Activated CD4-positive, alpha-beta T cell treated with anti-CD3 and anti-CD28 coated beads, Interleukin-10, Interleukin-2, amounts not matched to agents 100 ng/mL and 50 ng/mL, durations not matched to agents 16 hours and 8 hours (primary cell): ENCODE data around the gene SNPH.
A peak's percentile ranks its signal among the peaks of the same experiment; 100 is the strongest.

Experiments
- DNase-seq: peaks from one replicate; pipeline ENCODE4 v3.0.0-alpha.2; 2020

Gene SNPH

DNA sequence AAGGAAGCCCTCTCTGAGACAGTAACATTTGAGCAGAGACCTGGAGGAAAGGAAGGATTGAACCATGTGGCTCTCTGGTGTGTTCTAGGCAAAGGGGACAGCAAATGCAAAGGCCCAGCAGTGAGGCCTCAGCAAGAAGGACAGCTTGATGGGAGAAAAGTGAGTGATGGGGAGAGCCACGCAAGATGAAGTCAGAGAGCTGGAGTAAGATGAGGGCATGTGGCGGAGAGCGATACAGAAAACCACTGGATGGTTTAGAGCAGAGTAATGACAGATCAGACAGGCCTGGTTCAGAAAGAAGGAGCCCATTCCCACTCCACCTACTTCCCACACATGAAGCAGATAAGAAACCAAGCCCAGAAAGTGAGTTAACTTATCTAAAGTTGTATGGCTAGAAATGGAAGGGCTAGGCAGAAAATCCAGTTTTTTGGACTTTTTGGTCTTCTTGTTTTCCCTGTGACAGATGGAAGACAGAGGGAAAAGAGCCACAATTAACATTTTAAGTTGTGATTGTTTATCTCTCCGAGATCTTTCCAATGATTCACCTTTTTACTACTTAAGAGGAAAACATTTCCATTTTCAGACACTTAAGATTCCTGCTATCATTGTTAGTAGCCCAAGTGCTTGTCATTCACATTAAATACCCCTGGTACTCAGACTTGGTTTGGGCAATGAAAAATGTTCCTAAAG, 723 bp upstream of the SNPH start:
- DNase-seq, result no peak

DNA sequence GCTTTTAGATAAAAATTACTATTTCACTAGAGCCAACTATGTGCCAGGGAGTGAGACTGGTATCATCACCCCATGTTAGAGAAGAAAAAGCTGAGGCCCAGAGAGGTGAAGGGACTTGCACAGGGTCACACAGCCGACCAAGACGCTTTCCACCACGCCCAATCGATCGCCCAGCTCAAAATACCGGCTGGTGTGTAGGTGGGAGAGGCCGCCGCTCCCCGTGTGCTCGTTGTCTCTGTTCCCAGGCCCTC, 253 bp upstream of the SNPH start:
- no peak for DNase-seq

DNA sequence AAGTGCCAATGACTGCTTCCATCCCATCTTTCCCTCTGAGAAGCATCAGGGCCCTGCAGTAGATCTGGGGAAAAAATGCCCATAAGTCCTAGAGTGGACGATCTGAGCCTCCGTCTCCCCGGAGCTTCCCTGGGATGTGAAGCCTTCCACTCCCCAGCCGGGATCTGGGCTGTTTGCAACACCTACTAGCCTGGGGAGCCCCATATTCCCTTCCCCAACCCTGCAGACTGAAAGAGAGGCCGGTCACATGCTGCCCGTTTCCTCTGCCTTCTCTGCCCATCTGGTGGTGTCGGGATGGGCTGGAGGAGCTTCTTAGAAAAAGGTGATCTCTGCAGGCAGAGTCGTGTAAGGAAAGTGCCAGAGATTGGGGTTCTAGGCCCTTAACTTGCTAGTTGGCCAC, 1.1 kb downstream of the SNPH start:
- no peak for DNase-seq

DNA sequence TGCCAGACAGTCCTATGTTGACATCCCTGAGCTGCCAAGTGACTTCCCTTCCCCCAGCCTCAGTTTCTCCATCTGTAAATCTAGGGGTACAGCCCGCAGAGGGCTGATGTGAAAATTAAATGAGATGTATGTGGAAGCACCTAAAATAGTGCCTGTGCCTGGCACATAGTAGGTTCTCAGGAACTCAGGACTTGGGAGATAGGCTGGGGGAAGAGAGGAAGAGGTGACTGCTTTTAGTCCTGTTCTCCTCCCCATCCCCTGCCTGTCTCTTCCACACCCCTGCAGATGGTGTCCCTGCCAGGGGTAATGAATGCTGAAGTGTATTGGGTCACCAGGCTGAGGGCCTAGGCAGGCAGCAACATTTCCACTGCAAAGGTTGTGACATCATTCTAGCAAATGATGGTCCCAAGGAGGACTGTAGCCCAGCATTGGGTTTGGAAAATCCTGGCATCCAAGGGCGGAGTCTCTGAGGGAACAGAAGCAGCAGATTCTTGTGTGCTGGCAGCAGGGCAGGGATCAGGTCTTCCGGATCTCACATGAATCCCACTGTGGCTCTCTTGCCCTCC, 1.8 kb downstream of the SNPH start:
- DNase-seq, result no peak

DNA sequence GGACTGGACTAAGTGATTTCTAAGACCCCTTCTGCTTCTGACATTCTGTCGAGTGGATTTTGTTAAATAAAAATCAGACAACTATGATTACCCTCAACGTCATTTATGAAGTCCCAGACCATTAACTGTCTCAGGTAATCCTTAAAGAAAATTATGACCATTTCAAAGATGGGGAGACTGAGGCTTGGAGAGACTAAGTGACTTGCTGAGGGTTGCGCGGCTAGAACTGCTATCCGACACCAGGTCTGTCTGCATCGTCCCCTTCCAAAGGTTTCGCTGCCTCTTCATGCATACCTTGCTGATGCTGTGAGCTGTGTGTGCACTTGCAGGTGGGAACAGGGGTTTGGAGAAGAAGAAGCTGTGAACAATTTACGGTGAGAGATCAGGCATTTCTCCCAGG, 3.1 kb downstream of the SNPH start:
- no peak for DNase-seq

DNA sequence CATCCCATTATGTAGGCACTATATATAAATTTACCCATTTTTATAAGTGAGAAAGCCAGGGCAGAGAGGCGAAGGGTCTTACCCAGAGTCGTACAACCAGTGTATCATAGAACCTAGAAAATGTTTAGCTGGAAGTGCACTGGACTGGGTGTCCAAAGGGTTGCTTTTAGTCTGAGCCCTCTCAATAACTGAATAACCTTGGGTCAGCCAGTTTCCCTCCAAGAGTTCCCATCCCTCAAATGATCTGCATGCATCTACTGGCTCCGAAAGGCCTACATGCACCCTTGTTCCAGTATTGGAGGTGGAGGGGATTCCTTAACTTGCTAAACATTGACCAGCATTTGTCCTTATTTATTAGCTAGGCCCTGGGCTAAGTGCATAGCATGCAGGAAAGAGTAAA, 3.8 kb downstream of the SNPH start:
- DNase-seq, result no peak

DNA sequence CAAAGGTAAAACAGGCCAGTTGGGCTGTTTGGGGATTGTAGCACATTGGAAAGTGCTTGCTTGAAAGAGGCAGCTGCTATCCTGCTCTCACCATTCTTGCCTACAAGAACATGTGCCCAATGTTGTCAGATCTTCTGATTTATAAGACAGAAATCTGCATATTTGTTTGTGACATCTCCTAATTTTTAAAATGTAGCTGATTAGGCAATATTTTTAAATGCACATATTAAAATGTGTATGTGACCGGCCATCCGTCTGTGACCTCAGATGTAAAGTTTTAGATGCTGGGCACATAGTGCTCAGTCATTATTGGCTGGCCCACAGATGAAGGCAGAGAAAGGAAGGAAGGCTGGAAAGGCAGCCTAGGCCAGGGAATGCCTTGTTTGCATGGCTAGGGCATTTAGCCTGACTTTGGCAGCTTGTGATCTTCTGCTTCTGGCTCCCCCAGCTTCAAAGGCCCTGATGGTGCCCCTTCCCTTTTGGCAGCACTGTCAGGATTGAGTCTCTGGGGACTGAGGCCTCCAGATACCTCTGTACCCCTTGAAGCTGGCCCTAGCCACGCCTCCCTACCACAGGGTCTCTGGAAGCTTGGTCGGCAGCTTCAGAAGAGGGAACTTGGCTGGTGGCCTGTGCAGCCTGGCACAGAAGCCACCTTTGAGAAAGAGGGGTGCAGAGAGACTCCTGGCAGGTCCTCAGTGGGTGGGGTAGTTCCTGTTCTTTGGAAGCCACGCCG, 6.4 kb downstream of the SNPH start:
- no peak for DNase-seq

DNA sequence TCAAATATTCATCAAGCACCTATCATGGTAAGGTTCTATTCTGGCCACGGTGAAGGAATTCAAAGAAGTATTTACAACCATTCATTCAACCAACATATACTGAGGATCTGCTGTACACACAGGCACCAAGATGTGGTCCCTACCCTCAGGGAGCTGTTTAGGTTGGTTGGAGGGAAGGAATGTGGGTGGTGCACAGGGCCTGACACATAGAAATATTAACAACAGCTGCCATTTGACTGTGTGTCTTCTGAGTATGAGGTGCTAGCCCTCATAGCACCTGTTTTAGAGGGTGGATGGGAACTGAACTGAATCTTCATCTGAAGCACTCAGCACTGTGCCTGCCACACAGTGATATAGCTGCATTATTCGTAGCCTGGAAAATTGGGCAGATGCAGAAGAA, 7.3 kb downstream of the SNPH start:
- DNase-seq, result no peak

DNA sequence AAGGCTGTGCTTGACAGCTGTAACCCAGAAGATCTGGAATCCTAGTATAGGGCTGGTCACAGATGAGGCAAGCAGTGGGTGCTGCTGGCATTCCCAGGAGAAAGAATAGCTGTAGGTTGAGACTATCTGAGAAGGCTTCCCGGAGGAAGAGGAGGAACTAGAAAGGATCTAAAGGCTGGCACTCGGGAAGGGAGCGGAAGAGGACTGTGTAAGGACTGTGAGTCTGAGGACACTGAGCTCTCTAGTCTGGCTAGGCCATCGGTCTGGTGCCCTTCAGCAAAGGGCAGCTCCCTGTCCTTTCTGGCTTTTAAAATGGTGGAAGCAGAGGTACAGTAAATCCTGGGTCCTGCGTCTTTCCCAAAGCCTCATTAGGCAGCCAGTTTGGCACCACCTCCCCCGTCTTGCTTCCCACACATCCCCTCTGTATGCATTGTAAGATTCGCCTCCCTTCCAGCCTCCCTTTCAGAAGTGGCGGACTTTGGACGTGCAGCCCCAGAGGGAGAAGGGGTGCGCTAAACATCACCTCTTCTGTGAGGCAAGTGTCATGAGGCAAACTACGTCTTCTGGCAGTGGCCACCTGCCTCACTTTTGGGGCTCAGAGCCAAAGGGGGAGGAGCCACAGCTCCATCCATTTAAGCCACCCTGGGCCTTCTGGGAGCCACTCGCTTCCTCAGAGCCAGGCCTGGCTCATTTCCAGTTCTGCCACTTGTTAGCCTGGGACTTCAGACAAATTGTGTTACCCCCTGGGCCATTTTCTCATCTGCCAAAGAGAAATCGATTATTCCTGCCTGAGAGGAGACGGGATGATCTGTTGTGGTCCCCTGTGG, 8.6 kb downstream of the SNPH start:
- DNase-seq, result no peak

DNA sequence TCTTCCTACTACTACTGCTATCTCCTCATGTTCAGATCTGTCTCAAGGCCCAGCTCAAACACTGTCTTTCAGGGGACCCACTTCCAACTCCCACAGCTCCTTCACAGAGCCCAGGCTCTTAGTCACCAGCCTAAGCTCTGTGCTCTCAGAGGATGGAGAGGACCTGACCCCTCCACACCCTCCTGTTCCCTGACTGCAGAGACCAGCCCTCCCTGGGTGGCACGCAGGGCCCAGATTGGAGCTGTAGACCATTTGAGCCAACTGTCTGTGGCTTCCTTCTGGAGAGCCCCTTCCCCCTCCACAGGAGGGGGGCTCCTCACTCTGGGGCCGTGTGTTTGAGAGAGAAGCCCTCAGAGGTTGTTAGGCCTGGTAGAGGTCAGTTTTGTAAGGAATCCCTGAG, 9.8 kb downstream of the SNPH start:
- no peak for DNase-seq

DNA sequence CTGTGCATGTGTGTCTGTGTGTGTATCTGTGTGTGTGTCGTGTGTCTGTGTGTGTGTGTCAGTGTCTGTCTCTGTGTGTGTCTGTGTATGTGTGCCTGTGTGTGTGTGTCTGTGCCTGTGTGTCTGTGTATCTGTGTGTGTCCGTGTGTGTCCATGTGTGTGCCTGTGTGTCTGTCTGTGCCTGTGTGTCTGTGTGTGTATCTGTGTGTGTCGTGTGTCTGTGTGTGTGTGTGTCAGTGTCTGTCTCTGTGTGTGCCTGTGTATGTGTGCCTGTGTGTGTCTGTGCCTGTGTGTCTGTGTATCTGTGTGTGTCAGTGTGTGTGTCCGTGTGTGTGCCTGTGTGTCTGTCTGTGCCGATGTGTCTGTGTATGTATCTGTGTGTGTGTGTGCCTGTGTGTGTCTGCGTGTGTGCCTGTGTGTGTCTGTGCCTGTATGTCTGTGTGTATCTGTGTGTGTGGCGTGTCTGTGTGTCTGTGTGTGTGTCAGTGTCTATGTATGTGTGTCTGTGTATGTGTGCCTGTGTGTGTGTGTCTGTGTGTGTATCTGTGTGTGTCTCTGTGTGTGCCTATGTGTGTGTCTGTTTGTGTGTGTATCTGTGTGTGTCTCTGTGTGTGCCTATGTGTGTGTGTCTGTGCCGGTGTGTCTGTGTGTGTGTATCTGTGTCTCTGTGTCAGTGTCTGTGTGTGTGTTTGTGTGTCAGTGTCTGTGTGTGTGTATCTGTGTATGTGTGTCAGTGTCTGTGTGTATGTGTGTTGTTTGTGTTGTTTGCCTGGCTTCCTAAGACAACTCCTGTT, 11.6 kb downstream of the SNPH start:
- DNase-seq, result no peak

DNA sequence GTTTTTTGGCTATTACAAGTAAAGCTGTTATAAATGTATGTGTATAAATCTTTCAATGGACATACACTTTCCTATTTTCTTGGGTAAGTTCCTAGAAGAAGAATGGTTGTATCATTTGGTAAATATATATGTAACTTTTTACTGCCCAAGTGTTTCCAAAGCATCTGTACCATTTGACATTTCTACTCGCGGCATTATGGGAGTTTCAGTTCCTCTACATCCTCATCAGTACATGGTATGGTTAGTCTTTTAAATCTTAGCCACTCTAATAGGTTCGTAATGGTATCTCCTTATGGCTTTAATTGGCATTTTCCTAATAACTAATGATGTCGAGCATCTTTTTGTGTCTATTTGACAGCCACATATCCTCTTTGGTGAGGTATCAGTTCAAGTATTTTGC, 12.9 kb downstream of the SNPH start:
- DNase-seq, result no peak

DNA sequence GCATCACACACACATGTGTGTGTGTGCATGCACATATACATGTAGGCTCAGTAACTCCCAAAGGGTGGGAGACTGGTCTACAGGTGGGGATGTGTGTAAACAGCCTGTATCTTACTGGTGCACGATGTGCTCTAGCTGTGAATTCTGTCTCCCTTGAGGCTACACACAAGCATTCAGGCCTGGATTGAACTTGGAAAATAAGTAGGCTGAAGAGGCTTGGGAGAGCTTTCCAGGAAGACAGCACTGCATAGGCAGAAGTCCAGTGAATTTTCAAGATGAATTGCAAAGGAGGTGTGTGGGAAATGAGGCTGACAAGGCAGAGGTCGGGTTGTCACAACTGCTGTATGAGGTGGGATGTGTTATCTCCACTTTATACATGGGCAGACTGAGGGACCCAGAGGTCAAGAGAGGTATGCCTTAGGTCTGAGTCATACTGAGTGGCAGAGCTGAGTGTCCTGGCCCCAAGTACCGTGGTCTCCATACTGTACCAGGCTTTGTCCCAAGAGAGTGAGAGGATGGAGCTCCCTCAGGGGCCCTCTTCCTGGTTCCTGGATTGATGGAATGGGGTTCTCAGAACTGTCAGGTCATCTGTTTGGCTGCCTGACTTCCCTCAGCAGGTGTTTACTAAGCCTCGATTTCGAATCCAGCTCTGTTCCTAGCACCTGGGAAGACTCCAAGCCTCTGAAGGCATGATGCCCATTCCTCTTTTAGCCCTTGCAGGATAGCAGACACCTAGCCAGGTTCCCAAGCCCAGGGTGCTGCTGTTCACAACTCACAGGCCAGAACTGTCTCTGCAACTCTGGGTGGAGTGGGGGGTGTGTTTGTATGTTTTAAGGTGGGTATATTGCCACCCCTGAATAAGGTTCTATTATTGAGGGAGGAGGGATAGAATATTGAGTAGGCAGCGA, 14.4 kb downstream of the SNPH start:
- DNase-seq, result no peak

DNA sequence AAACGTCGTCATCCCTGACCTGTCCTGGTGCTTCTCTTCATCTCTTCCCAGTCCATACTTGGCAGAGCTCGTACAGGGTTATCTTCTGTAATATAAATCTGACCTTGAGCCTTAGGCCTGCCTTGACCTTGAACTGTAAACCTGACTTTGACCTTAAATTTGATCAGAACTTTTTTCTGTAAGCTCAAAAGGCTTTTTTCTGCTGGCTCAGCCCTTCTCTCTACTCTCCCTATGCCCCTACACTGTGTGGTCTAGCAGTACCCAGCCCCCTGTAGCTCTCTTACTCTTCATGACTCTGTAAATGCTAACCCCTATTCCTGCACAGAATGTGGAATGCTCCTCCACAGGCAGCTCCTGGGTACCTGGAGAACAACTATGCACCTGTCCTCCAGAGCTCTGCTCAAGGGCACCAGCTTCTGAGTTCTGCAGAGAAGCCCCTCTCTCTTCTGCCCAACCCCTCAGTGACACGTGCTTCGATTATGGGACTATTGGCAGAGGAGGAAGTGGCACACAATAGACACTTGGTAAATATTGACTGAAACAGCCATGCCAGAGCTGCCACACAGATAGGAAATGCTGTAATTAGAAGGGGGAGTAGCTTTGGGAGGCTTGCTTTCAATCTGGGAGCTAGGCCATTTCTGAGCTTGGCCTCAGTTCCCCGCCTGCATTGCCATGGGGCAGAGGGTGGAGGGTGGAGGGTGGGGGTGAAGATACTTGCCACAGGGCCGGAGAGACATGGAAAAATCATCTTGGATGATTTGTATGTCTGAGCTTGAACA, 15.4 kb downstream of the SNPH start:
- DNase-seq, result no peak

DNA sequence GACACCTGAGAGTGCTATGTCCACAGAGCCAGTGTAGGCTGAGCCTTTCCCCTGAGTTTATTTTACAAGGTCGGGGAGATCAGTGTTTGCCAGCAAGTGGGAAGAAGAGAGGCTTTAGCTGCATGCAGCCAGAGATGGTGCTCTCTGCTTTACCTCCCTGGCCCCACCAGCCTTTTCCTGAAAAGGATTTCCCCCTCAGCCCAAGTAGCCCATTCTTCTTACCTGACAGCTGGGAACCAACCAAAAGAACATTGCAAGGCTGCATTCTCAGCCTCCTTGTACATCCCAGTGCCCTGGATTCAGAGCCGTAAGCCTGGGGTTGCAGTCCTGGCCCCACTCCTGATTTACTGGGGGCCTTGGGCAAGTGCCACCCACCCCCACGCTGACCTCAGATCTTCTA, 16.9 kb downstream of the SNPH start:
- DNase-seq, result no peak

DNA sequence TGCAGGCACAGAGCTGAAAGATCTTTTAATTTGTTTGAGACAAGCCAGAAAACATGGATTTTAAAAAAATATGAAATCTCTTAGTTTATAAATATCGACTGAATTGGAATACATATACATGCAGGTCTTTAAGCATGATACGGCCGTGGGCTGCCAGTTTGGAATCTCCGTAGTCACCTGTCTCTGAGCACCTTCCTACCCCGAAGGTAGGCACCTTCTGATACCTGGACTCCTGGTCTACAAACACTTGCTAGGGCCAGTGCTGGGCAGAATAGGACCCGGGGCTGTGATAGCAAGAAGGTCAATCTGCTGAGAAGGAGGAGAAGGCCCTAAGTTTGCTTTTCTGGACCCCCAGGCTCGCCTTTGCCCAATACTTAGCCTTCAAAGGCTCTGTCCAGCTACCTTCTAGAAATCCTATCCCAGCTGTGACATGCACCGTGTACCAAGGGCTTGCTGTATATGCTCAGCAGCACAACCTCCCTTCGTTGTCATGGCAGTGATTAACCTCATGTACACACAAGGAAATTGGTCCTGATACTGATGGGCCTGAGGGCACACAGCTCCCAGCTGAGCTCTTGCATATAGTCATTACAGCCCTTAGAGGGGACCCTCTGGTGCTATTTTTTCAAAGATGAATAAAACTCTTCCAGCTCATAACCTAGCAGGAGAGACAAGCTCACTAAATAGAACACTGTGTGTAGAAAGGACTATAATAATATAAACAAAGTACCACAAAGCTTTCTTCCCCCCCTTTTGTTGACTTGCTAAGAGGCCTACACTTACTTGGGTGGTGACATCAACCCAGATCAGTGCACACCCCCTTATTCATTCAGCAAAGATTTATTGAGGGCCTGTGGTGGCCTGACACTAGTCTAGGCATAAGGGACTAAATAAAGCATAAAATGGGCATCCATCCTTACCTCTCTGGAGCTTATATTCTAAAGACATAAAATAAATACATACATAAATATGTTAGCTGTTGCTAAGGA, 17.7 kb downstream of the SNPH start:
- no peak for DNase-seq

DNA sequence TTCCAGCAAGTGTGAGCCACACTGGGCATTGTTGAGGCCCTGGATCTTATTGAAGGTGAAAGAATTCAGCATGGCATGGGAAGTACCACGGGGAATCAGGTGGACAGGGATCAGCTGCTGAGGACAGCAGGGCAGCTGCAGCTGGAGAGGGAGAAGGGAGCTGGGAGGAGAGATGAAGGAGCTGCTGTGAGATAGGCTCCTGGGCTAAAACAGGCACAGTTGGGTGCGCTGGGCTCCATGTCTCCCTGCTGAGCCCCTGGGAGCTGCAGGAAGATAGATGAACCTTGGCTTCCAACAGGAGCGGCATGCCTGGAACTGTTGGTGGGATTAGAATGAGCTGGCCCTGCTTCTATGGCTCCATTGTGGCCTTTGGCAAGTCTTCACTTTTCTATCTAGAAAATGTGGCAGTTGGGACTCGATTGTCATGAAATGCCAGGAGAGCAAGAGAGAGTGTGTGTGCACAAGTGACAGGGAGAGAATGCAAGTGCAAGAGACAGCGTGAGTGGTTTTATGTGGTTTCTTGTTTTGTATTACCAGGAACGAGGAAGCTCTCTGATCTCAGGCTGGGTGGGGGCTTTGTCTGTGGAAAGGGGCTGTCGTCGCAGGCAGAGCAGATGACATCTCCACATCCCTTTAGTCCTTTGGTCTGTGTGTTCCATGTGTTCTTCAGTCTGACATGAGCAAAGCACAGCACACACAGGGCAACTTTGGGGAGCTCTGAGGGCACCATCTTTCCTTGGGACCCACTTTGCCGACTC, 20.4 kb downstream of the SNPH start:
- no peak for DNase-seq

DNA sequence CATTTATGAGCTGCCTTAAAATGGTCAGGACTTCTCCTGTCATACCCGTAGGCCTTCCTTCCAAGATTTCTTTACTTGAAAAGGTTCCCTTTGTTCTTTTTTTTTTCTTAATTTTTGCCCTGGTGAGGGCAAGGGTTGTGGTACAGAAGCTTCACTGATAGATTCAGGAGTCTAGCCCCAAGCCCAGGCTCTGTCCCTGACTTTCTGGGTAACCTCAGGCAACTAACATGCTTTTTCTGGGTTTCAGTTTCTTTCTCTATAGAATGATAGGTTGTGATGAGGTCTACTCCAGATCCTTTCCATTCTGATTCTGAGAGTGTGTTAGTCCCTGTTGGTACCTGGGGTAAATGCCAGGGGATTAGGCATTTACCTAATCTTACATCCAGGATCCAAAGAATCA, 21.2 kb downstream of the SNPH start:
- DNase-seq, result peak; percentile 10
